ENCODE results near the gene CDH4.

The CDH4 gene

GRCh38 chr20:61603715-61604114 is 351.7 kb downstream of the CDH4 start:
- DNase-seq (ENCODE audit: low read depth in 2 of 2), result no peak

DNA sequence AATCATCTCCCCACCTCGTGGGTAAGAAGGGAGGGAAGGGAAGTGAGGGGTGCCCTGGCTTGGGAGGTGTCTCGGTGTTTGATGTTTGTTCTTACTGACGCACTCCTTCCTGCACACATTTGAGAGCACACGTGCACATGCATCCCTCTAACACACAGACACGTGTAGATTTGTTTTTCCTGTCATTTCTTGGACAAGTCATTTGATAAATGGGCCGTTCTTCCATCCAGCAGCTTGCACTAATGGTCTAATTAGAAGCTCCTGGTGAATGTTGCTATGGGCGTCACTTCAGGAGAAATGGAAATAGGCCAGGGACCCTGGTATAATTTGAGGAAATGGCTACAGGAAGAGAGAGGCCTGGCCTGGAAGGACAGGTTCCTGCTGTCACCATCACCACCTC is 352.5 kb downstream of the CDH4 start:
- no peak for DNase-seq (ENCODE audit: low read depth in 2 of 2)

- DNase-seq (ENCODE audit: low read depth in 2 of 2), result no peak
Measured at GRCh38 chr20:61605283-61605682, 353.2 kb downstream of the CDH4 start.

GRCh38 chr20:61605862-61606557 is 353.9 kb downstream of the CDH4 start:
- no peak for DNase-seq (ENCODE audit: low read depth in 2 of 2)

GRCh38 chr20:61608275-61609085 is 356.4 kb downstream of the CDH4 start:
- no peak for DNase-seq (ENCODE audit: low read depth in 2 of 2)

- no peak for DNase-seq (ENCODE audit: low read depth in 2 of 2)
Measured at GRCh38 chr20:61609461-61609860, 357.4 kb downstream of the CDH4 start.

GRCh38 chr20:61611401-61612180 is 359.5 kb downstream of the CDH4 start:
- no peak for DNase-seq (ENCODE audit: low read depth in 2 of 2)

DNA sequence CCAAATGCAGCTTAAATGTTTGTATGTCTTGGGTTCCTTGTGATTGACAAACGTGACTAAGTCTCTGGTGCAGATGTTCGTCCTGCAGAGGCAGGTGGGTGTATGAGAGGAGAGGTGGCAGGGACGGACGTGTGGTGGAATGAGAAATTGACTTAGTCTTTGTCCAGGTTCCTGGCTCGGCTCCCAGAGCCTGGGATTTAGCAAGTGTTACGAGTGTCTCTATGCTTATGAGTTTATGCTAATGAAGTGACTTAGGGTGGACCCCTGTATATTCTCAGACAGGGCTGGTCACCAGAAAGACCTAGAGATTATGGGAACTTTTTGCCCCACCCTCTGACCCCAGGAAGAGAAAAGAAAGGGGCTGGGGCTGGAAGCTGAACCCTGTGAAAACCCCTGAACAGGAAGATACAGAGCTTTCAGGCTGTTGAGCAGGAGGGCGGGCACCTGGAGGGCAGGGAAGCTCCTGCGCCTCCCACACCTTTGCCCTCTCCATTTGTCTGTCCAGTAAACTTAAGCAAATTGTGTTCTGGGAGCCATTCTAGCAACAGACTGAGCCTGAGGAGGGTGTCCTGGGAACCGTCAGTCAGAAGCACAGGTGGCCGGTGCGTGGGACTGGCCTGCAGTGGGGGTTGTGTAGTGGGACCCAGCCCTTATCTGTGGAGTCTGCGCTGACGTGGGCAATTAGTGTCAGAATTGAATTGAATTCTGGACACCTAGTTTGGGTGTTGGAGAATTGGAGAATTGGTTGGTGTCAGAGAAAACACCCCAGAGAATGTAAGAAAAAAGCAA is 362.1 kb downstream of the CDH4 start:
- no peak for DNase-seq (ENCODE audit: low read depth in 2 of 2)

DNA sequence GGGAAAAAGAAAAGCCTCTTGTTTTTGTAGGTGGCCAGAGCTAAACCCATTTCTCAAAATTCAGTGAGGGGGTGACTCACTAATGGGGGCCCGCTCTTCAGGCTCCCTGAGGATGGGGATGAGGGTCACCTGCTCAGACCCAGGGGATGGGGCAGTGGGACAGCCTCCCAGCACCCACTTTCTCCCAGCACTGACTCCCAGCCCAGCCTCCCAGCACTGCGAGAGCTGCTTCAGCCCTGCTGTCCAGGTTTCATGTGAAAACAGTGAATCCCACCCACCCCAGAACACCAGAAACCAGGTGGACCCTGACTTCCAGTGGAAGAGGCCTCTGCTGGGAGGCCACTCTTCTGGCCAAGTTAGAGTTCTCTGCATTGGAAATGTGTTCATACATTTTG is 362.6 kb downstream of the CDH4 start:
- no peak for DNase-seq (ENCODE audit: low read depth in 2 of 2)

DNA sequence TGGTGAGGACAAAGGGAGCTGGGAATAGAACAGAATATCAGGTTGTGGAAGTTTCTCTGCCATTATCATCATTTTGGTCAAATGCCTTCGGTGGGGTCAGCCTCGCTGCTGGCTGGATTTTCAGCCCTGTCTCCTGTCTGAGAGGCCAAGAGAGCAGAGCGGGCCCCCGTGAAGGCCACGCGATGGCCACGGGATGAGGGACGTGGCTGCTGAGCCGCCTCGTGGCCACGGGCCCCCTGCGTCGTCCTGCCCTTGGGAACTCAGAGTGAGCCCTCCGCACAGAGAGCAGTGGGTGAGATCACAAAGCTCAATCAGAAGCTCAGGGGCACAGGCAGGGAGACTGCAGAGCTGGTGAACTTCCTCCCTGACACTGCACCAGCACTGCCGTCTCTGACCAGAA is 363.7 kb downstream of the CDH4 start:
- DNase-seq (ENCODE audit: low read depth in 2 of 2), result no peak

DNA sequence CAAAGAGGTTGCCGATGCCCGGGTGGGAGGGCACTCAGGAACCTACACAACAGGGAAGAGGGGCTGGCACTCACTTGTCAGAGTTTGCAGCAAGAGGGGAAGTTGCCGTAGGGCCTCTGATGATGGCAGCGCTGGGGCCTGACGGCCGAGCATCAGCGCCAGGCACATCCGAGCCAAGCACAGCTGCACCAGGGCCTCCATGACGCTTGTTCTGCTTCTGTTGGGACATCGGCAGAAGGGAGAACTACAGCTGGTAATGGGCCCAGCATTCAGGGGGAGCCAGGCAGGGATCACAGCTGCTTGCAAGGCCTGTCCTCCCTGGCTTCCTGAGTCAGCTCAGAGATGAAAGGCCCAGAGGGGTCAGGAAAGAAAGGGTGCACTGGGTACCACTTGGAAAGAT is 367.7 kb downstream of the CDH4 start:
- DNase-seq (ENCODE audit: low read depth in 2 of 2), result no peak

DNA sequence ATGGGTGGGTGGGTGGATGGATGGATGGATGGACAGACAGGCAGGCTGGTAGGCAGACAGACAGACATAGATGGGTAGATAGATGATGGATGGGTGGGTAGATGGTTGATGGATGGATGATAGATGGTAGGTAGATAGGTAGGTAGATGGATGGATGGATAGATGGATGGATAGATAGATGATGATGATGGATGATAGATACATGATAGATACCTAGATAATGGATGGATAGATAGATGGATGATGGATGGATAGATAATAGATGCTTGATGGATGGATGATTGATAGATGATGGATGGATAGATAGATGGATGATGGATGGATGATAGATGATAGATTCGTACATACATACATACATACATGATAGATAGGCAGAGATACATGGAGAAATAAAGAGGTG is 368.1 kb downstream of the CDH4 start:
- DNase-seq (ENCODE audit: low read depth in 2 of 2), result no peak

DNA sequence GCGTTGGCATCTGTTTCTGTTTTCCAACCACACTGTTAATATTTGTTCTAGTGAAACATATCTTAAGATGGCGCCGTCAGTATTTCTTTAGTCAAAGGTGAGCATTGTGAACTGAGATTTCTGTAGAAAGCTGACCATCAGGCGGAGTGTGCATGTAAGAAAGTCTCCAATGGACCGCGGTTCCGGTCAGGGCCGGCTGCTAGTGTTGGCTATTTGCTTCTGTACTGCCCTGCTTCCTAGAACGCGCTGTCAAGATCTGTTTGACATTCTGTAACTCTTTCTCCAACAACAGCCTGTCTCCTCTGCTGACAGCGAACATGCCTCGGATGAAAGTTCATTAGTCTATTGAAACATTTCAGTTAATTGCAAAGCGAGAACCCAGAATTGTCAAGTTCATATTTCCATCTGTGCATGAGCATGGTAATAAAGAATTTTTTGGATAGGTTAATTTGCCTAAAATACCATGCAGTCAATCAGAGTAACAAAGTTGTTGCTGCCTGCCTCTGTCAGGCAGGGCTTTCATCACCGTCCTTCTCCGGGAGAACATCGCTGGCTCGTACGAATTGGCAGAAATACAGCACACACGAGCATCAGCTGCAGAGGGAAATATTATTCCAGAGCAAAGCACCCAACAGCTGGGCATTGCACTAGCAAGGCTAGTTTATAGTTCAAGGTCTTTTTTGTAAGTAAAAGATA is 369.1 kb downstream of the CDH4 start:
- no peak for DNase-seq (ENCODE audit: low read depth in 2 of 2)

DNA sequence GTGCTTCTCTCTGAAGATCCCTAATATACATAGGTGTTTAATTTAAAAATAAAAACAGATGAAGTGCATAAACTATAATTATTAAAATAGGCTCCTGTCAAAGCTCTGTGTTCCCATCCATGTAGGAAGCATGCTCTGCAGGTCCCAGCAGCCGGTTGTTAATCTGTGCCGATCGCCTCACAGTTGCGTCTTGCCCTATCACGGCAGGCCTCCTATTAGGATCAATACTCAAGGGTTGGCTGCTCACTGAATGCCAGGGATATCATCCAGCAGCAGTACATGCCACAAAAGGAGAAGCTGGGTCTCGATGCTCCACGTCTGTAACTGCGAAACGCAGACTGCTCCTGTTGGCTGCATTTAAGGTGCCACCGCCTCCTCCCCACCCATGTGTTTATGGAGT is 369.8 kb downstream of the CDH4 start:
- DNase-seq (ENCODE audit: low read depth in 2 of 2), result no peak

GRCh38 chr20:61623451-61623850 is 371.4 kb downstream of the CDH4 start:
- DNase-seq (ENCODE audit: low read depth in 2 of 2), result no peak

GRCh38 chr20:61625246-61625645 is 373.2 kb downstream of the CDH4 start:
- no peak for DNase-seq (ENCODE audit: low read depth in 2 of 2)

DNA sequence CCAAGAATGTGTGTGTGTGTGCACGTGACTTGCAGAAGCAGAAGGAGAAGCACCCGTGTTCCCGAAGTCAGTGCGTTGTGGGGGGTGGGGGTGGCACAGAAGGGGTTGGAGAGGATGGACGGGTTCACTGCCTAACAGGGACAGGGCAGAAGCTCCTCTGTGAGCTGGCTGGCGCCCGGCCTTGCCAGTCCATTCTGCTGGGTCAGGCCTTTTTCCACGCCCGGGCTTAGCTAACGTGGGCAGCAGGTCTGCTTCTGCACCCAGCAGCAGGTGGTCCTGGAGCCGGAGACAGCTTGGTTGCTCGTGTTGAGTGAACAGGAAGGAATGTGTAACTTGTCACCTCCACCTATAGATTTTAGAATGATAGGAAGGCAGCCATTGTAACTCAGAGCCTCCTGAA is 374.4 kb downstream of the CDH4 start:
- DNase-seq (ENCODE audit: low read depth in 2 of 2), result no peak

- no peak for DNase-seq (ENCODE audit: low read depth in 2 of 2)
Measured at GRCh38 chr20:61627791-61628415, 375.8 kb downstream of the CDH4 start.

- DNase-seq (ENCODE audit: low read depth in 2 of 2), result no peak
Measured at GRCh38 chr20:61628480-61628879, 376.4 kb downstream of the CDH4 start.

GRCh38 chr20:61628901-61629601 is 377.0 kb downstream of the CDH4 start:
- DNase-seq (ENCODE audit: low read depth in 2 of 2), result no peak
